Loucy (cell line): ENCODE measurements around the gene WDR1.

ENCODE experiments used
- H2AFZ ChIP-seq: fragments of 200-600 bp; sonication (generic); 2 replicates; pipeline ENCODE4 v1.6.0; 2016; ENCODE audit warnings: antibody characterized with exemption, mild to moderate bottlenecking, low read length, moderate library complexity
- H3F3A ChIP-seq: fragments of 200-600 bp; 2 replicates; pipeline ENCODE4 v1.6.0; 2016; ENCODE audit warnings: antibody characterized with exemption, low read depth, mild to moderate bottlenecking
- H3K27me3 ChIP-seq: fragments of 200-600 bp; sonication (generic); 2 replicates; pipeline ENCODE4 v1.6.1; 2014; ENCODE audit warnings: low read length, mild to moderate bottlenecking; ENCODE audit not compliant: insufficient read depth, poor library complexity, severe bottlenecking
- H3K36me3 ChIP-seq: fragments of 200-600 bp; sonication (generic); 2 replicates; pipeline ENCODE4 v1.6.1; 2016; ENCODE audit warnings: low read length; ENCODE audit not compliant: insufficient read depth
- H3K4me1 ChIP-seq: fragments of 200-600 bp; sonication (generic); 2 replicates; pipeline ENCODE4 v1.5.1; 2014; ENCODE audit warnings: low read length, mild to moderate bottlenecking; ENCODE audit not compliant: insufficient read depth, poor library complexity, severe bottlenecking
- H3K4me2 ChIP-seq: fragments of 200-600 bp; sonication (generic); 2 replicates; pipeline ENCODE4 v1.6.0; 2014; ENCODE audit warnings: antibody characterized with exemption, low read length, low read depth, mild to moderate bottlenecking; ENCODE audit not compliant: poor library complexity, severe bottlenecking
- H3K4me3 ChIP-seq: fragments of 200-600 bp; sonication (generic); 2 replicates; pipeline ENCODE4 v1.5.1; 2014; ENCODE audit warnings: low read length, mild to moderate bottlenecking, mixed read lengths; ENCODE audit not compliant: poor library complexity, severe bottlenecking
- H3K79me2 ChIP-seq: fragments of 200-600 bp; sonication (generic); 2 replicates; pipeline ENCODE4 v1.6.1; 2014; ENCODE audit warnings: low read length; ENCODE audit not compliant: insufficient read depth
- H3K9ac ChIP-seq: fragments of 200-600 bp; sonication (generic); 2 replicates; pipeline ENCODE4 v1.6.0; 2014; ENCODE audit warnings: mild to moderate bottlenecking, low read depth, low read length, moderate library complexity; ENCODE audit not compliant: poor library complexity, severe bottlenecking
- H3K9me2 ChIP-seq: fragments of 200-600 bp; sonication (generic); replicated peaks from 2 replicates; pipeline ENCODE4 v1.6.1; 2016; ENCODE audit warnings: low read depth, low read length, mixed read lengths
- H3K9me3 ChIP-seq: fragments of 200-600 bp; sonication (generic); 2 replicates; pipeline ENCODE4 v1.6.1; 2014; ENCODE audit warnings: mild to moderate bottlenecking, antibody characterized with exemption, low read length, low read depth; ENCODE audit not compliant: insufficient read depth
- H4K20me1 ChIP-seq: fragments of 200-600 bp; sonication (generic); 2 replicates; pipeline ENCODE4 v1.6.0; 2014; ENCODE audit warnings: antibody characterized with exemption, low read length, mild to moderate bottlenecking; ENCODE audit not compliant: insufficient read depth, poor library complexity, severe bottlenecking
- EZH2phosphoT487 ChIP-seq: fragments of 200-600 bp; IDR thresholded peaks from 2 replicates; pipeline ENCODE4 v1.6.1; 2018; ENCODE audit warnings: antibody characterized with exemption, mild to moderate bottlenecking, moderate library complexity, borderline replicate concordance
- TF ChIP-seq, protein P1 (sequence below): fragments of 200-600 bp; sonication (generic); conservative IDR thresholded peaks from 2 replicates; pipeline ENCODE4 v1.5.1; 2014; ENCODE audit warnings: mild to moderate bottlenecking, antibody characterized with exemption, low read length

WDR1 gene

DNA sequence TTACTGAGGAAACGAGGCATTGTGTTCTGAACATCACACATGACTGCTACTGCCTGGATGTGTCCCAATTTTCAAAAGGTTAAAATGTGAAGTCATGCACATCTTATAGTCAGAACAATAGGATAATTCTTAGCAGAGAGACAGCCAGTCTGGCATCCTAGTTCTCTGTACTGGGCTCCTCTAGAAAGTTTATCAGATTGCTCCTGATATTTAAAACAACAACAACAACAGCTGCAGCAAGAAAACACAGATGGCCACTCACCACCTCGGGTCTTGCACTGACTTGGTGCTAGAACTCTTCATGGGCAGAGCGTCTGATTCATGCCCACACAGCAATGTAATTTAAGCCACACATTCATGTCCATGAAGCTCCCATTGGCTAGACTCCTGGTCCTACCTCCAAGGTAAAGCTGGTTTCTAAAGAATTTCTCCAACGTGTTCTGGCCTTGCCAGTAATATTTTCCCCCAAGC is 62.0 kb downstream of the WDR1 start:
- Histone ChIP-seq H3K79me2 (no peaks in the 10 kb centered on the region), H3K9me3 (no peaks in the 10 kb centered on the region), H3K4me2 (no peak overlapping the region), H3K9me2 (no peaks in the 10 kb centered on the region), H3K4me3 (no peak overlapping the region), H3K36me3 (no peaks in the 10 kb centered on the region), H3K9ac (no peak overlapping the region), H3F3A (no peaks in the 10 kb centered on the region), H3K27me3 (peaks cover 14% of the 10 kb centered on the region), H3K4me1 (no peaks in the 10 kb centered on the region), H4K20me1 (no peaks in the 10 kb centered on the region), H2AFZ (no peak overlapping the region)
- TF ChIP-seq, protein P1, sequence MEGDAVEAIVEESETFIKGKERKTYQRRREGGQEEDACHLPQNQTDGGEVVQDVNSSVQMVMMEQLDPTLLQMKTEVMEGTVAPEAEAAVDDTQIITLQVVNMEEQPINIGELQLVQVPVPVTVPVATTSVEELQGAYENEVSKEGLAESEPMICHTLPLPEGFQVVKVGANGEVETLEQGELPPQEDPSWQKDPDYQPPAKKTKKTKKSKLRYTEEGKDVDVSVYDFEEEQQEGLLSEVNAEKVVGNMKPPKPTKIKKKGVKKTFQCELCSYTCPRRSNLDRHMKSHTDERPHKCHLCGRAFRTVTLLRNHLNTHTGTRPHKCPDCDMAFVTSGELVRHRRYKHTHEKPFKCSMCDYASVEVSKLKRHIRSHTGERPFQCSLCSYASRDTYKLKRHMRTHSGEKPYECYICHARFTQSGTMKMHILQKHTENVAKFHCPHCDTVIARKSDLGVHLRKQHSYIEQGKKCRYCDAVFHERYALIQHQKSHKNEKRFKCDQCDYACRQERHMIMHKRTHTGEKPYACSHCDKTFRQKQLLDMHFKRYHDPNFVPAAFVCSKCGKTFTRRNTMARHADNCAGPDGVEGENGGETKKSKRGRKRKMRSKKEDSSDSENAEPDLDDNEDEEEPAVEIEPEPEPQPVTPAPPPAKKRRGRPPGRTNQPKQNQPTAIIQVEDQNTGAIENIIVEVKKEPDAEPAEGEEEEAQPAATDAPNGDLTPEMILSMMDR = no peak
- no peak for TF ChIP-seq EZH2phosphoT487

DNA sequence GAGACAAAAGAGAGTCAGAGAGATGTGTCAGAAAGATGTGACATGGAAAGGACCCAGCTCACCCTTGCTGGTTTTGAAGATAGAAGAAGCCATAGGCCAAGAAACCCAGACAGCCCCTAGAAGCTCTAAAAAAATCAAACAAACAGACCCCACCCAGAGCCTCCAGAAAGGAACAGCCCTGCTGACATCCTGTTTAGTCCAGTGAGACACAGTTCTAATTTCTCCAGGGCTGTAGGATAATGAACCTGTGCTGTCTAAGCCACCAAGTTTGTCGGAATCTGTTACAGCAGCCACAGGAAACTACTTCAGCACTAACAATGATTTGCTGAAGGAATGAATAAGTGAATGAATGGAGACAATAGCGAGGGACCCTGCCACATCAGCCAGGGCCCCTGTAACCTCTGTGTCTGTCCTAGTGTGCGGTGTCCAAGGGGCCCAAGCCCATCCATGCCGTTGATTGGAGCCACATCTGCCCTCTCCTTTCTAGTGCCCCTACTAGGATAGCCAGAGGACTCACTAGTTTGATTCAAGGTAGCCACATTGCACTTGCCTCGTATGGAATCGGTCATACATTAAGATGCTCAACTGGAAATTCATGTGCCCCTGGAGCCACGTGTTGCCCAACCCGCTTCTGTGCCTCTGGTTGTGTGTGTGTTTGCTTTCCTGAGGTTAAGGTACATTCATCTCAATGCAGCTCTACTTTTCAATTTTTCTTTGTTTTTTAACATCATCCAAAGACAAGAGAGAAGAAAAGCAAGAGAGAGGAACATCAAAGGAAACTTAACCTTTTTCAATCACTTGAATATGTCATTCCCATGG is 62.8 kb downstream of the WDR1 start:
- no peak for TF ChIP-seq EZH2phosphoT487
- TF ChIP-seq, protein P1 = no peak

DNA sequence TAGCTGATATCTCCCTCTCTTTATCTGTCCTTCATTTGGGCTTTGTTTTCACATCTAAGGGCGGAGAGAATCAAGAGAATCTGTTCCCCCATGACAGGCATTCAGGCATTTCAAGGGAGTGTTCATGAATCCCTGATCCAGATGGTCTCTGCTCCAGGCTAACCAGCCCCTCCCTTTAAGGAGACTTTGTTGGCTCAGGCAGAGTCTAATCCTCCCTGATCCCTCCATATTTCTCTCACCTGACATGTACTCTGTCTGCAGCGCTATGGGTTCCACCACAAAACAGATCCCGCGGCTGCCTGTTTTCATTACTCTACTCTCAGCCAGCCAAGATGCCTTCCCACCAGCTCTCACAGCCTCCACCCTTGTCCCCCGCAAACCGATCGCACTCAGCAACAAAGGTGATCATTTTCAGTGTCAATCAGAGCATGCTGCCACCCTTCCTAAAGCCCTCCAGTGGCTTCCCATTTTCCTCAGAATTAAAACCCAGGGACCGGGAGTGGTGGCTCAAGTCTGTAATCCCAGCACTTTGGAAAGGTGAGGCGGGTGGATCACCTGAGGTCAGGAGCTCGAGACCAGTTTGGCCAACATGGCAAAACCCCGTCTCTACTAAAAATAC is 65.0 kb downstream of the WDR1 start:
- no peak overlapping the region for H3K4me2 ChIP-seq
- TF ChIP-seq, protein P1 = no peak
- no peak for TF ChIP-seq EZH2phosphoT487
- H3K27me3 ChIP-seq = peaks cover 34% of the 10 kb centered on the region
- H3K9me3 ChIP-seq = no peaks in the 10 kb centered on the region
- no peaks in the 10 kb centered on the region for H3F3A ChIP-seq
- H3K36me3 ChIP-seq = no peaks in the 10 kb centered on the region
- H2AFZ ChIP-seq = no peak overlapping the region
- H4K20me1 ChIP-seq = no peaks in the 10 kb centered on the region
- H3K9me2 ChIP-seq = no peaks in the 10 kb centered on the region
- no peak overlapping the region for H3K9ac ChIP-seq
- H3K4me1 ChIP-seq = peaks cover 9% of the 10 kb centered on the region
- no peaks in the 10 kb centered on the region for H3K79me2 ChIP-seq
- H3K4me3 ChIP-seq = no peak overlapping the region

More for the DNA sequence above, 62.8 kb downstream of the WDR1 start:
- Histone ChIP-seq H2AFZ (no peak overlapping the region), H3F3A (no peaks in the 10 kb centered on the region), H3K4me2 (no peak overlapping the region), H3K4me3 (no peak overlapping the region), H4K20me1 (no peaks in the 10 kb centered on the region), H3K9me3 (no peaks in the 10 kb centered on the region), H3K9me2 (no peaks in the 10 kb centered on the region), H3K4me1 (no peaks in the 10 kb centered on the region), H3K27me3 (peaks cover 21% of the 10 kb centered on the region), H3K79me2 (no peaks in the 10 kb centered on the region), H3K9ac (no peak overlapping the region), H3K36me3 (no peaks in the 10 kb centered on the region)
